SK-N-SH (cell line): ENCODE data around the gene GDF9. TPM values are rescaled to one million over a fixed set of nuclear protein-coding genes. Genes with fewer than 3 reads are reported as not detected.
A peak's percentile ranks its signal among the peaks of the same experiment; 100 is the strongest.

ENCODE experiments used
- CTCF ChIA-PET: fragments of 300-600, 350-600 bp; formaldehyde crosslinking; extraction: SDS; loops from one replicate; lab custom pipeline; 2021; lab: Yijun Ruan, JAX
- POLR2A ChIA-PET: fragments of 350-600 bp; sonication (Branson Sonifier 250); formaldehyde crosslinking; extraction: SDS; loops from one replicate; lab custom pipeline; 2020; ENCODE audit warnings: antibody characterized with exemption, inconsistent platforms; lab: Yijun Ruan, JAX
- DNase-seq: peaks from one replicate; pipeline ENCODE4 v3.0.0; 2012
- H2AFZ ChIP-seq: fragments of 200-600 bp; sonication (generic); 2 replicates; pipeline ENCODE4 v1.8.1; 2016; ENCODE audit warnings: antibody characterized with exemption, mild to moderate bottlenecking, low read depth
- H3F3A ChIP-seq: fragments of 200-600 bp; sonication (generic); replicated peaks from 2 replicates; pipeline ENCODE3; 2016; ENCODE audit warnings: antibody characterized with exemption, mild to moderate bottlenecking; ENCODE audit not compliant: insufficient read depth
- H3K27ac ChIP-seq, 2 experiments: fragments of 200-500 bp in 1 of 2; fragments of 200-600 bp in 1 of 2; sonication (Bioruptor generic) in 1 of 2; sonication (generic), shearing (Covaris generic) in 1 of 2; 2 replicates each; pipeline versions ENCODE4 v1.5.1 to v1.6.1; 2014 to 2016; ENCODE audit warnings: low read depth in 2 of 2, inconsistent platforms in 1 of 2, low read length in 1 of 2, mild to moderate bottlenecking in 1 of 2, mixed read lengths in 1 of 2
- H3K27me3 ChIP-seq: fragments of 200-600 bp; sonication (generic), shearing (Covaris generic); 2 replicates; pipeline ENCODE4 v1.6.1; 2016; ENCODE audit warnings: mixed run types; ENCODE audit not compliant: insufficient read depth
- H3K36me3 ChIP-seq, 2 experiments: fragments of 200-500 bp in 1 of 2; fragments of 200-600 bp in 1 of 2; sonication (Bioruptor generic) in 1 of 2; sonication (generic) in 1 of 2; replicated peaks in 1 of 2; 2 replicates each; pipeline versions ENCODE3 to v1.5.1; 2014 to 2016; ENCODE audit warnings: low read length in 1 of 2, mild to moderate bottlenecking in 1 of 2; ENCODE audit not compliant: insufficient read depth in 2 of 2, control insufficient read depth in 1 of 2
- H3K4me1 ChIP-seq, 2 experiments: fragments of 200-500 bp in 1 of 2; fragments of 200-600 bp in 1 of 2; sonication (Bioruptor generic) in 1 of 2; sonication (generic), shearing (Covaris generic) in 1 of 2; 2 replicates each; pipeline versions ENCODE4 v1.5.1 to v1.6.1; 2014 to 2016; ENCODE audit warnings: low read depth in 1 of 2, low read length in 1 of 2, mixed run types in 1 of 2; ENCODE audit not compliant: insufficient read depth in 2 of 2, control insufficient read depth in 1 of 2
- H3K4me2 ChIP-seq: fragments of 200-600 bp; sonication (generic), shearing (Covaris generic); 2 replicates; pipeline ENCODE4 v1.6.1; 2017; ENCODE audit warnings: mixed run types
- H3K4me3 ChIP-seq, 2 experiments: fragments of 200-500 bp in 1 of 2; fragments of 200-600 bp in 1 of 2; sonication (Bioruptor generic) in 1 of 2; sonication (generic), shearing (Covaris generic) in 1 of 2; 2 replicates each; pipeline versions ENCODE4 v1.5.1 to v1.8.1; 2014 to 2016; ENCODE audit warnings: low read depth in 2 of 2, inconsistent platforms in 1 of 2, low read length in 1 of 2, mild to moderate bottlenecking in 1 of 2, mixed read lengths in 1 of 2, moderate library complexity in 1 of 2
- H3K79me2 ChIP-seq: fragments of 200-600 bp; sonication (generic); 2 replicates; pipeline ENCODE4 v1.8.1; 2017; ENCODE audit warnings: mild to moderate bottlenecking; ENCODE audit not compliant: insufficient read depth
- H3K9ac ChIP-seq: fragments of 200-600 bp; sonication (generic); 2 replicates; pipeline ENCODE4 v1.6.1; 2017; ENCODE audit warnings: mixed run types
- H3K9me2 ChIP-seq: fragments of 200-600 bp; sonication (generic); 2 replicates; pipeline ENCODE4 v1.6.1; 2017; ENCODE audit warnings: mixed run types
- H3K9me3 ChIP-seq: fragments of 200-600 bp; sonication (generic); 2 replicates; pipeline ENCODE4 v1.6.1; 2017; ENCODE audit warnings: mixed run types, mild to moderate bottlenecking, moderate library complexity
- H4K20me1 ChIP-seq: fragments of 200-600 bp; sonication (generic); 2 replicates; pipeline ENCODE4 v1.6.1; 2017; ENCODE audit warnings: mild to moderate bottlenecking, mixed run types; ENCODE audit not compliant: insufficient read depth
- CTCF ChIP-seq: fragments of 200-600 bp; sonication (generic); IDR thresholded peaks from 2 replicates; pipeline ENCODE4 v1.6.1; 2017; ENCODE audit warnings: antibody characterized with exemption, mild to moderate bottlenecking, moderate library complexity
- EP300 ChIP-seq, 2 experiments: IDR thresholded peaks; 2 replicates each; pipeline versions ENCODE4 v1.4.0 to v1.6.1; 2012; ENCODE audit warnings: borderline replicate concordance in 1 of 2, low read depth in 1 of 2, low read length in 1 of 2
- GABPA ChIP-seq: IDR thresholded peaks from 2 replicates; pipeline ENCODE4 v1.4.0; 2012; ENCODE audit warnings: low read depth, mild to moderate bottlenecking
- MAX ChIP-seq: IDR thresholded peaks from 2 replicates; pipeline ENCODE4 v1.4.0; 2012; ENCODE audit warnings: low read depth
- NFIC ChIP-seq: IDR thresholded peaks from 2 replicates; pipeline ENCODE4 v1.4.0; 2012; ENCODE audit warnings: borderline replicate concordance
- NRF1 ChIP-seq: IDR thresholded peaks from 2 replicates; pipeline ENCODE4 v1.6.1; 2012; ENCODE audit warnings: low read depth, mild to moderate bottlenecking, low read length
- RXRA ChIP-seq: IDR thresholded peaks from 2 replicates; pipeline ENCODE4 v1.4.0; 2012; ENCODE audit warnings: low read depth, mild to moderate bottlenecking, borderline replicate concordance
- SIN3A ChIP-seq: IDR thresholded peaks from 2 replicates; pipeline ENCODE4 v1.6.1; 2012; ENCODE audit warnings: low read depth, mild to moderate bottlenecking, low read length, moderate library complexity, borderline replicate concordance
- TAF1 ChIP-seq: IDR thresholded peaks from 2 replicates; pipeline ENCODE4 v1.6.1; 2012; ENCODE audit warnings: low read depth, mild to moderate bottlenecking, low read length, moderate library complexity, borderline replicate concordance
- WGBS: methylation state at CpG from one replicate; pipeline ENCODE4 v1.1.6; 2017; ENCODE audit warnings: low lambda C conversion rate; 5-methylcytosine and 5-hydroxymethylcytosine counted together
- polyA plus RNA-seq, 3 experiments: library from polyadenylated mRNA; depleted of rRNA; stranded (reverse); fragments of >200 nt; gene quantifications; 2 replicates each; pipeline ENCODE4 v1.2.3, GENCODE V29; 2012

The GDF9 gene
- polyA plus RNA-seq, 1 of the 3 experiments (the other 2 are of a cell fraction), result 0.82 TPM

DNA sequence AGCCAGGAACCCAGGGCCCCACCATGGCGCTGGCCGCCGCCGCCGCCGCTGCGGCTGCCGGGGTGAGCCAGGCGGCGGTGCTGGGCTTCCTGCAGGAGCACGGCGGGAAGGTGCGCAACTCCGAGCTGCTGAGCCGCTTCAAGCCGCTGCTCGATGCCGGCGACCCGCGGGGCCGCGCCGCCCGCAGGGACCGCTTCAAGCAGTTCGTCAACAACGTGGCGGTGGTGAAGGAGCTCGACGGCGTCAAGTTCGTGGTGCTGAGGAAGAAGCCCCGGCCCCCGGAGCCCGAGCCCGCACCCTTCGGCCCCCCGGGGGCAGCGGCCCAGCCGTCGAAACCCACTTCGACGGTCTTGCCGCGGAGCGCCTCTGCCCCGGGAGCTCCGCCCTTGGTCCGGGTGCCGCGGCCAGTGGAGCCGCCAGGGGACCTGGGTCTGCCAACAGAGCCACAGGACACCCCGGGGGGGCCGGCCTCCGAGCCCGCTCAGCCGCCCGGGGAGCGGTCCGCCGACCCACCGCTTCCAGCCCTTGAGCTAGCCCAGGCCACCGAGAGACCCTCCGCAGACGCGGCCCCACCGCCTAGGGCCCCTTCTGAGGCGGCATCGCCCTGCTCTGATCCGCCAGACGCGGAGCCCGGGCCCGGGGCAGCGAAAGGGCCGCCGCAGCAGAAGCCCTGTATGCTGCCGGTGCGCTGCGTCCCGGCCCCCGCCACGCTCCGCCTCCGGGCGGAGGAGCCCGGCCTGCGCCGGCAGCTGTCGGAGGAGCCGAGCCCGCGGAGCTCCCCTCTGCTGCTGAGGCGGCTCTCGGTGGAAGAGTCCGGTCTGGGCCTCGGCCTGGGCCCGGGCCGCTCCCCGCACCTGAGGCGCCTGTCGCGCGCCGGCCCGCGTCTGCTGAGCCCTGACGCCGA lies 52.4 kb downstream of the GDF9 start:
- POLR2A ChIA-PET, result no interaction called here
- Histone ChIP-seq H2AFZ (0 out of 2 replicates have a peak overlapping the region, but pooled peaks have one; percentile 59), H3K4me1 (peaks cover 0 to 2% of the 10 kb centered on the region in 2 experiments; a peak in 2 of 4 replicates), H3K27ac (no peak overlapping the region), H3F3A (peaks cover 20% of the 10 kb centered on the region), H4K20me1 (no peaks in the 10 kb centered on the region), H3K4me3 (peak overlapping the region; percentile 59 to 61; a peak in 3 of 4 replicates), H3K4me2 (peak overlapping the region; percentile 69; the same call in 1 of the 2 replicates), H3K9ac (no peak overlapping the region), H3K36me3 (no peaks in the 10 kb centered on the region), H3K79me2 (no peaks in the 10 kb centered on the region), H3K9me3 (no peaks in the 10 kb centered on the region), H3K9me2 (no peaks in the 10 kb centered on the region), H3K27me3 (no peaks in the 10 kb centered on the region)
- 56% methylated on average over 11 of the region's 110 CpGs for WGBS
- CTCF ChIA-PET, result interaction anchor here (0.6 to 3.0 kb wide), 11 partner anchors 11 to 428 kb away, joined by 3 to 28 read pairs (median 4); partner anchors contain the start of gene SHROOM1
- TF ChIP-seq NFIC, result no peak
- TF ChIP-seq CTCF, result no peak
- TF ChIP-seq MAX, result peak; percentile 59
- DNase-seq, result peak; percentile 86

- Histone ChIP-seq H3K27me3 (no peaks in the 10 kb centered on the region), H3K36me3 (no peaks in the 10 kb centered on the region), H3K4me3 (peak within 1 kb of the TSS; percentile 59 to 61), H3K4me1 (peaks cover 0 to 3% of the 10 kb centered on the region in 2 experiments; a peak in 2 of 4 replicates), H3K9ac (no peak within 1 kb of the TSS), H3K9me2 (no peaks in the 10 kb centered on the region), H3K27ac (no peak within 1 kb of the TSS), H3K4me2 (peak within 1 kb of the TSS; percentile 78), H3K79me2 (no peaks in the 10 kb centered on the region), H3K9me3 (no peaks in the 10 kb centered on the region), H3F3A (peaks cover 20% of the 10 kb centered on the region), H4K20me1 (no peaks in the 10 kb centered on the region), H2AFZ (peak within 1 kb of the TSS; percentile 68; the same call in 1 of the 2 replicates)
- WGBS, result 14% methylated on average over 18 of the region's 68 CpGs
- ChIA-PET CTCF (interaction anchor here (0.6 to 3.0 kb wide), 8 partner anchors 11 to 427 kb away, joined by 3 to 28 read pairs (median 4); partner anchors contain the start of gene SHROOM1), POLR2A (no interaction called here)
- TF ChIP-seq TAF1 (no peak), SIN3A (no peak), GABPA (no peak), RXRA (no peak), EP300 (IDR thresholded peaks at IDR 0.05; ENCODE audit: borderline replicate concordance in 1 of 2, low read depth in 1 of 2, low read length in 1 of 2) (no peak), NRF1 (no peak)
- DNase-seq, result no peak
These were observed 53.3 kb downstream of the GDF9 start, which contains the start of gene SOWAHA for GRCh38 chr5:132812781-132813598. Gene SOWAHA, plus strand, starts transcription at chr5:132813302. Its CDS starts 320 bp downstream, at chr5:132813622.
